ENCODE results near the gene NID1. TPM values are rescaled to one million over a fixed set of nuclear protein-coding genes. Genes with fewer than 3 reads are reported as not detected.

The NID1 gene
- total RNA-seq, 1 donor, result 204 TPM

DNA sequence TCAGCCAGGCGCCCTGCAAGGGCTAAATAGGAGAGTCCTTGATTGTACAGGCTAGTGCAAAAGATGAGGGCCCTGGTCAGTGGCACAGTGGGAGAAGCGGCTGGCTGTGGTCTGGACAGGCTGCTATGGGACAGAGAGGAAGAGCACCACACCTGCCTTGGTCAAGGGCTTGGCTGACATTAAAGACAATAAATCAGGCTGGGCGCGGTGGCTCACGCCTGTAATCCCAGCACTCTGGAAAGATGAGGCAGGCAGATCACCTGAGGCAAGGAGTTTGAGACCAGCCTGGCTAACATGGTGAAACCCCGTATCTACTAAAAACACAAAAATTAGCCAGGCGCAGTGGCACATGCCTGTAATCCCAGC, 62.9 kb downstream of the NID1 start:
- TF ChIP-seq, protein P1, sequence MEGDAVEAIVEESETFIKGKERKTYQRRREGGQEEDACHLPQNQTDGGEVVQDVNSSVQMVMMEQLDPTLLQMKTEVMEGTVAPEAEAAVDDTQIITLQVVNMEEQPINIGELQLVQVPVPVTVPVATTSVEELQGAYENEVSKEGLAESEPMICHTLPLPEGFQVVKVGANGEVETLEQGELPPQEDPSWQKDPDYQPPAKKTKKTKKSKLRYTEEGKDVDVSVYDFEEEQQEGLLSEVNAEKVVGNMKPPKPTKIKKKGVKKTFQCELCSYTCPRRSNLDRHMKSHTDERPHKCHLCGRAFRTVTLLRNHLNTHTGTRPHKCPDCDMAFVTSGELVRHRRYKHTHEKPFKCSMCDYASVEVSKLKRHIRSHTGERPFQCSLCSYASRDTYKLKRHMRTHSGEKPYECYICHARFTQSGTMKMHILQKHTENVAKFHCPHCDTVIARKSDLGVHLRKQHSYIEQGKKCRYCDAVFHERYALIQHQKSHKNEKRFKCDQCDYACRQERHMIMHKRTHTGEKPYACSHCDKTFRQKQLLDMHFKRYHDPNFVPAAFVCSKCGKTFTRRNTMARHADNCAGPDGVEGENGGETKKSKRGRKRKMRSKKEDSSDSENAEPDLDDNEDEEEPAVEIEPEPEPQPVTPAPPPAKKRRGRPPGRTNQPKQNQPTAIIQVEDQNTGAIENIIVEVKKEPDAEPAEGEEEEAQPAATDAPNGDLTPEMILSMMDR (IDR thresholded peaks at IDR 0.05; ENCODE audit: insufficient read depth, low read depth, low read length), result no peak
- DNase-seq (ENCODE audit: low read depth), result no peak
- no peak overlapping the region for H3K4me3 ChIP-seq (ENCODE audit: low read depth, low read length)

DNA sequence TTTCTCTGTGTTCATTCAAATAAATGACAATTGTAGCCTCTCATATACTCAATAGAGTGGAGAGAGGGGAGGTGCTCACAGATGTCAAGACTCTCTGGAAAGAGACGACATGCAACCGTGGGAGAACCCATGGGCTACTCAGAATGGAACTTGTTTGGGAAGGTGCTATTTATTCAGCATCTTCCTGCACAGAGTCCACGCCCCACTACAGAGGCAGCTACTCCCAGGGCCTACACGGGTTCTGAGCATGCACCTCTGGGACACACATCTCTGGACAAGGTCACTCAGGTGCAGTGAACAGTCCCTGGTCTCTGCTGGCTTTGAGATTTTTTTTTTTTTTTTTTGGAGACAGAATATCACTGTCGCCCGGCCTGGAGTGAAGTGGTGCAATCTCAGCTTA, 64.1 kb downstream of the NID1 start:
- no peak overlapping the region for H3K4me3 ChIP-seq (ENCODE audit: low read depth, low read length)
- DNase-seq (ENCODE audit: low read depth), result no peak
- TF ChIP-seq, protein P1 (IDR thresholded peaks at IDR 0.05; ENCODE audit: insufficient read depth, low read depth, low read length), result no peak

DNA sequence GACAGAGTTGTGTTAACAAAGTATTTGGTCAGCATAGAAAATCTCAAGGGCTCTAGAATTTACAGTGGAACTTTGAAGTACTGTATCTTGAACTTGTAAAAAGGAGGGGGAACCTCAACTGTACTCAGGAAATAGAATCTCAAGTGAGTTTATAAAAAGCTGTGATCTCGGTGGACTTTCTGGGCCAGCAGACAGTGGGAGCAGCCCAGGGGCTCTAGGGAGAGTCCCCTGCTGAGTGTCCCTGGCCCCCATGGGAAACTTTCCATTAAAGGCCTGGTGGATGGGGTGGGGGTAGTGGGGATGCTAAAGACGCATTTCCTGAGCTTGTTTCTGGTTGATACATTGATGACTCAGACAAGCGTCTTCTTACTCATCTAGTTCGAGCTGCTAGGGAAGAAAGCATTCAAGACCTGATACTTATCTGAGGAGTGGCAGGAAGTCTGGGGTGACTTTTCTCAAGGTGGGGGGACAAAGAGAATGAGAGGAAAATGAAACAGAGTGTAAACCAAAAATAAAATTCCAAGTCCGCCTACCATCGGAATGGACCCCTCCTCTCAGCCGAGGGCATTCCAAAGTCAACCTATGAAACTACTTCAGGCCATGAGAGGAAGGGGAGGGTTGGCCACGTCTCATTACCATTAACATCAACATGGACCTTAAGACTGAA, 65.5 kb downstream of the NID1 start:
- no peak overlapping the region for H3K4me3 ChIP-seq (ENCODE audit: low read depth, low read length)
- peak; percentile 96 for DNase-seq (ENCODE audit: low read depth)
- TF ChIP-seq, protein P1 (IDR thresholded peaks at IDR 0.05; ENCODE audit: insufficient read depth, low read depth, low read length), result no peak

DNA sequence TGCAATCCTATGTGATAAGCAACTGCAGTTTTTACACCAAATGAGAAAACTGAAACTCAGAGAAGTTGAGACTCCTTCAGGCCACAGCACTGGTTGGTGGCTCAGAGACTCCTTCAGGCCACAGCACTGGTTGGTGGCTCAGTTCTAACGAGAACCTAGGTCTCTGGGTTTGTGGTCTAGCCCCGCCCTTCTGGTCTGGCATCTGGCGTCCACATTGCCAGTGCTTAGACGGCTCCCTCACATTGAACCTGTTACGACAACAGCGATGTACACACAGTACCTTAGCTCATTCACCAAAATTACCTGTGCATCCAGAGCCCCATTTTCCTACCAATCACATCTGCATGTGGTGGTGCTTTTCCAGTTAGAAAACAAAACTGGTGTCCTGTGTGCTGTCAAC, 66.1 kb downstream of the NID1 start:
- DNase-seq (ENCODE audit: low read depth), result peak; percentile 57

DNA sequence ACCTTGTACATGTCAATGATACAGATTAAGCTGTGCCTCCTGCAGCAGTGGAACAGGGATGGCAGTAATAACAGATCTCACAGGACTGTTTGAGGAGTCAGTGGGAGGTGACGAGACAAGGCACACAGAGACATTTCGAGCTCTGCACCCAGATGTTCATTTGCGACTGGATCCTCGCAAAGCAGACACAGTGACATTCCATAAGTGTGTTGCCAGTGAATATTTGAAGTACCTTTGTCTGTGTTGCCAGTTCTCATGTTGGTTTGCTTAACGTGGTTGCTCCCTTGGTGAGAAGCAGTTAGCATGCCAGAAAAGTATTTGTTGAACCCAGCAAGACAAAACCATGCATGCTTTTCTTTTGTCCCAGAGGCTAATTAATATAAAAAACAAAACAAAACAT, 67.0 kb downstream of the NID1 start:
- peak; percentile 58 for DNase-seq (ENCODE audit: low read depth)
- no peak overlapping the region for H3K4me3 ChIP-seq (ENCODE audit: low read depth, low read length)
- TF ChIP-seq, protein P1 (IDR thresholded peaks at IDR 0.05; ENCODE audit: insufficient read depth, low read depth, low read length), result no peak

More for the DNA sequence above, 66.1 kb downstream of the NID1 start:
- H3K4me3 ChIP-seq (ENCODE audit: low read depth, low read length), result no peak overlapping the region
- TF ChIP-seq, protein P1 (IDR thresholded peaks at IDR 0.05; ENCODE audit: insufficient read depth, low read depth, low read length), result no peak

DNA sequence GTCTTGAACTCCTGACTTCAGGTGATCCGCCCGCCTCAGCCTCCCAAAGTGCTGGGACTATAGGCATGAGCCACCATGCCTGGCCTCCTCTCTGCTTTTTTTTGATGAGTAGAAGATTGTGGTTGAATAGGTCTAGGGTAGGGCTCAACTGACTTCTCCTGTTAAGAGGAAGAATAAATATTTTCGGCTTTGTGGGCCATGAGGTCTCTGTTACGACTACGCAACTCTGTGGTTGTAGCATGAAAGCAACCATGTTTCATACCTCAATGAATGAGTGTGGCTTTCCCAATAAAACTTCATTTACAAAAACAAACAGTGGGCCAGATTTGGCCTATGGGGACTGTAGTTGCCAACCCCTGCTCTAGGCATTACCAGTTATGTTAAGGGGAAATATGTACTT, 67.8 kb downstream of the NID1 start:
- TF ChIP-seq, protein P1 (IDR thresholded peaks at IDR 0.05; ENCODE audit: insufficient read depth, low read depth, low read length), result no peak
- peak; percentile 54 for DNase-seq (ENCODE audit: low read depth)
- H3K4me3 ChIP-seq (ENCODE audit: low read depth, low read length), result no peak overlapping the region

Measured in fibroblast of villous mesenchyme (primary cell).